Cardiac muscle cell (in vitro differentiated cells and primary cell): Measurements from ENCODE around the gene TMEM267. TPM values are rescaled to one million over a fixed set of nuclear protein-coding genes. Genes with fewer than 3 reads are reported as not detected.
"Not testable (repeated sequence)": the region's sequence is repeated elsewhere in the genome, so short reads cannot be mapped to it uniquely, and the experiment has no call there.

Source experiments
- DNase-seq, 2 donors: peaks; one replicate each; pipeline versions ENCODE4 v3.0.0 to v3.0.0-alpha.2; 2010 to 2017; ENCODE audit warnings: low read depth in 1 of 2, low spot score in 1 of 2
- H3K27ac ChIP-seq: fragments of 200-600 bp; sonication (generic); 2 replicates; pipeline ENCODE4 v1.5.1; 2016
- H3K27me3 ChIP-seq: fragments of 200-600 bp; sonication (generic); 2 replicates; pipeline ENCODE4 v1.6.0; 2016; ENCODE audit warnings: control low read depth
- H3K36me3 ChIP-seq: fragments of 200-600 bp; sonication (generic); 2 replicates; pipeline ENCODE4 v1.5.1; 2016; ENCODE audit warnings: control low read depth
- H3K4me1 ChIP-seq: fragments of 200-600 bp; sonication (generic); 2 replicates; pipeline ENCODE4 v1.8.1; 2017; ENCODE audit warnings: low read depth, mild to moderate bottlenecking, mixed run types
- H3K4me3 ChIP-seq: fragments of 200-600 bp; sonication (generic); 2 replicates; pipeline ENCODE4 v1.5.1; 2016; ENCODE audit warnings: mild to moderate bottlenecking
- H3K9me3 ChIP-seq: fragments of 200-600 bp; sonication (generic); 2 replicates; pipeline ENCODE4 v1.5.1; 2017; ENCODE audit warnings: low read depth, mild to moderate bottlenecking, control low read depth
- CTCF ChIP-seq: IDR thresholded peaks from 2 replicates; pipeline ENCODE4 v1.5.1; 2012; ENCODE audit warnings: low read depth, mild to moderate bottlenecking, low read length
- polyA plus RNA-seq: library from polyadenylated mRNA; unstranded; fragments of >200 nt; fragmentation: Nextera tagmentation; extraction: Ambion mirVana; gene quantifications from 2 replicates; pipeline ENCODE4 v1.2.1, GENCODE V29; 2016
- total RNA-seq: library from RNA; depleted of rRNA; stranded (reverse); fragments of >200 nt; gene quantifications from 2 replicates; pipeline ENCODE4 v1.2.3, GENCODE V29; 2016

TMEM267 gene
- total and polyA plus RNA-seq, 2 experiments from 2014 or later, result 3.1 to 8.8 TPM

GRCh38 chr5:43412156-43412555, 71.5 kb downstream of the TMEM267 start, which contains the start of gene CCL28:
TSS of gene CCL28 (minus strand) at chr5:43412391. CDS start at chr5:43412316, 75 bp downstream.
- TF ChIP-seq CTCF, result no peak
- H3K36me3 ChIP-seq, result no peaks in the 10 kb centered on the region
- no peak within 1 kb of the TSS for H3K4me3 ChIP-seq
- no peak for DNase-seq
- H3K4me1 ChIP-seq, result no peaks in the 10 kb centered on the region
- no peaks in the 10 kb centered on the region for H3K9me3 ChIP-seq
- H3K27me3 ChIP-seq, result no peaks in the 10 kb centered on the region
- H3K27ac ChIP-seq, result no peak within 1 kb of the TSS

- H3K4me3 ChIP-seq, result no peak overlapping the region
- H3K27me3 ChIP-seq, result no peaks in the 10 kb centered on the region
- no peak for DNase-seq
- no peaks in the 10 kb centered on the region for H3K36me3 ChIP-seq
- H3K9me3 ChIP-seq, result no peaks in the 10 kb centered on the region
- no peak overlapping the region for H3K27ac ChIP-seq
- TF ChIP-seq CTCF, result no peak
- no peaks in the 10 kb centered on the region for H3K4me1 ChIP-seq
Measured at GRCh38 chr5:43411495-43411894, 72.2 kb downstream of the TMEM267 start.

GRCh38 chr5:43410414-43410813, 73.3 kb downstream of the TMEM267 start:
- no peak for DNase-seq
- no peak for TF ChIP-seq CTCF
- no peaks in the 10 kb centered on the region for H3K27me3 ChIP-seq
- no peaks in the 10 kb centered on the region for H3K9me3 ChIP-seq
- H3K4me3 ChIP-seq, result no peak overlapping the region
- H3K27ac ChIP-seq, result no peak overlapping the region
- no peaks in the 10 kb centered on the region for H3K36me3 ChIP-seq
- no peaks in the 10 kb centered on the region for H3K4me1 ChIP-seq

GRCh38 chr5:43409809-43410271, 73.8 kb downstream of the TMEM267 start:
- H3K27me3 ChIP-seq, result no peaks in the 10 kb centered on the region
- no peaks in the 10 kb centered on the region for H3K9me3 ChIP-seq

GRCh38 chr5:43402524-43403066, 81.1 kb downstream of the TMEM267 start:
- H3K9me3 ChIP-seq, H3K36me3 ChIP-seq, H3K4me1 ChIP-seq, H3K27me3 ChIP-seq, DNase-seq, H3K4me3 ChIP-seq, H3K27ac ChIP-seq: not testable (repeated sequence)

More at GRCh38 chr5:43409809-43410271, 73.8 kb downstream of the TMEM267 start:
- no peaks in the 10 kb centered on the region for H3K4me1 ChIP-seq
- DNase-seq, result no peak
- no peak for TF ChIP-seq CTCF
- H3K36me3 ChIP-seq, result no peaks in the 10 kb centered on the region
- H3K27ac ChIP-seq, result no peak overlapping the region
- H3K4me3 ChIP-seq, result no peak overlapping the region

GRCh38 chr5:43401827-43402226, 81.8 kb downstream of the TMEM267 start:
- no peak overlapping the region for H3K4me3 ChIP-seq
- no peak overlapping the region for H3K27ac ChIP-seq
- peaks cover 12% of the 10 kb centered on the region for H3K27me3 ChIP-seq
- peak; percentile 52 for TF ChIP-seq CTCF
- no peaks in the 10 kb centered on the region for H3K4me1 ChIP-seq
- H3K36me3 ChIP-seq, result no peaks in the 10 kb centered on the region
- DNase-seq, result peak in 1 of 2 donors; percentile 23
- H3K9me3 ChIP-seq, result no peaks in the 10 kb centered on the region
